Activated naive CD8-positive, alpha-beta T cell treated with anti-CD3 and anti-CD28 coated beads, Interleukin-2, amount 10 ng/mL, durations not matched to agents 7 days and 5 days (primary cell): ENCODE results near the gene PLA2G4A. TPM values are rescaled to one million over a fixed set of nuclear protein-coding genes. Genes with fewer than 3 reads are reported as not detected.
"Not testable (repeated sequence)": the region's sequence is repeated elsewhere in the genome, so short reads cannot be mapped to it uniquely, and the experiment has no call there.

Experiments used
- ATAC-seq: fragments of 150-1000 bp; cut with Tn5 transposase; one replicate; pipeline ENCODE4 v1.10.0; 2021; ENCODE audit warnings: low read depth, moderate library complexity
- POLR2A ChIA-PET: fragments of 350-600 bp; sonication (Branson Sonifier 250); formaldehyde crosslinking; loops from one replicate; lab custom pipeline; 2021; ENCODE audit warnings: antibody characterized with exemption; lab: Charles Lee
- DNase-seq: peaks from one replicate; pipeline ENCODE4 v3.0.0; 2021
- H3K27ac Mint-ChIP-seq: one replicate; pipeline ENCODE4 v1.8.0; 2022; ENCODE audit warnings: mild to moderate bottlenecking, mixed read lengths
- H3K27me3 Mint-ChIP-seq: one replicate; pipeline ENCODE4 v1.8.0; 2022; ENCODE audit warnings: mild to moderate bottlenecking, moderate library complexity, mixed read lengths
- H3K36me3 Mint-ChIP-seq: one replicate; pipeline ENCODE4 v1.8.0; 2021; ENCODE audit warnings: mild to moderate bottlenecking, mixed read lengths
- H3K4me1 Mint-ChIP-seq: one replicate; pipeline ENCODE4 v1.8.0; 2021; ENCODE audit warnings: mixed read lengths
- H3K4me3 Mint-ChIP-seq: one replicate; pipeline ENCODE4 v1.8.0; 2022; ENCODE audit warnings: mild to moderate bottlenecking, moderate library complexity, mixed read lengths
- H3K9me3 Mint-ChIP-seq: one replicate; pipeline ENCODE4 v1.8.0; 2021; ENCODE audit warnings: mixed read lengths
- total RNA-seq, 2 experiments: library from RNA; stranded (reverse); gene quantifications; one replicate each; pipeline ENCODE4 v1.2.3, GENCODE V29; 2021

Gene PLA2G4A
- total RNA-seq, 2 experiments from 2014 or later: 0.19 to 0.28 TPM

DNA sequence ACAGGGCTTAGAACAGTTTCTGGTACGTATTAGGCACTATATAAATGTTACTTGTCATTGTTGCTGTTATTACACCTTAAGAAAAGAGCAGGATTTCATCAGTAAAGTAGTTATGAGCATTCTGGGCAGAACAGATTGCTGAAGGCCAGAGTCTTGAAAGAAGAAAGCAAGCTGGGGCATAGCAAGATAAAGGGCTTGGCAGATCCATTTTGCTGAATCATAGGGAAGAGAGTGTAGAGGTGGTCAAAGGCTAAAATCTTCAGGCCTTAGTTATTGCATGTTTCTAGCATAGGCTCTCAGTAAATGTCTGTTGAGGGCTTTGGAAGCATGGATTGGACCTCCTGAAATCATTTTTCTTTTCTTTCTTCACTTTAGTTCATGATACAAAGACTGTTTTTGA lies 67.5 kb downstream of the PLA2G4A start:
- no peak overlapping the region for H3K27ac Mint-ChIP-seq
- no peak for ATAC-seq
- no peak for DNase-seq
- POLR2A ChIA-PET: no interaction called here
- H3K9me3 Mint-ChIP-seq: no peaks in the 10 kb centered on the region
- no peaks in the 10 kb centered on the region for H3K36me3 Mint-ChIP-seq
- H3K27me3 Mint-ChIP-seq: no peaks in the 10 kb centered on the region
- H3K4me1 Mint-ChIP-seq: no peaks in the 10 kb centered on the region
- no peak overlapping the region for H3K4me3 Mint-ChIP-seq

DNA sequence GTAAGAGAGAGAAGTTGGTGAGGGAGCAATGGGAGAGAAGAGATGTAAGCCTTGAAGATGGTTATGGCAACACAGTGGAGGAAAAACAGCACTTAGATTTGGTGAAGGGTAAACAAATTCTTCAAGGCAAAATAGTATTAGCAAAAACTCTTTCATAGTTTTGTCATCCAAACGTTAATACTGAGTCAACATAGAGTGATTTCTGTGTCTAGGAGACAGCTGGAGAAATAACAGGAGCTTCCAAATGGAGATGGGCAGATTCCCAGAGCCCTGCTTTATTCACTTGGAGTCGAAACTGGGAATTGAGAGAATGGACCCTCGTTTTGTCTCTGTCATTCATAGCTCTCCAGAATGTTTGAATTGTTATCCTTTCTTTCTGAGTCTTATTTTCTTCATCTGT lies 68.3 kb downstream of the PLA2G4A start:
- Mint-ChIP-seq H3K36me3 (no peaks in the 10 kb centered on the region), H3K4me3 (no peak overlapping the region), H3K4me1 (no peaks in the 10 kb centered on the region), H3K27ac (no peak overlapping the region), H3K9me3 (no peaks in the 10 kb centered on the region), H3K27me3 (no peaks in the 10 kb centered on the region)
- DNase-seq: no peak
- ATAC-seq: no peak
- POLR2A ChIA-PET: no interaction called here

DNA sequence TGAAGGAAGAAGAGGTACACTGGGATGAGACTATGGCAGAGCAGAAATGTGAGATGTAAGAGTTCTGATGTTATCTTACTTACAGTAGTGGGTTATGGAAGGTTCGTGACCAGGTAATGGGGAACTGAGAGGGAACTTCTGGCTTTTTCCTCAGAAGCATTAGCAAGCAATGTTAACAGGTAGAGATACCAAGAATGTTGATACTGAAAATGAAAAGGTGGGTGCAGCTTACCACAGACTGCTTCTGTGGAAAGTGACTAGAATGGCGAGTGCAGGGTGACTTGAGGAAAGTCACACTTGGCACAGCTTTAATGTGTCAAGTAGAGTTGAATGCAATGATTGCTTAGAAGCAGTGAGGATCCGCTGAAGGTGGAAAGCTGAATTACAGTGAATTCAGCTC lies 70.8 kb downstream of the PLA2G4A start:
- POLR2A ChIA-PET: no interaction called here
- no peak overlapping the region for H3K27ac Mint-ChIP-seq
- no peak for DNase-seq
- ATAC-seq: no peak
- no peaks in the 10 kb centered on the region for H3K36me3 Mint-ChIP-seq
- H3K9me3 Mint-ChIP-seq: no peaks in the 10 kb centered on the region
- no peaks in the 10 kb centered on the region for H3K4me1 Mint-ChIP-seq
- H3K4me3 Mint-ChIP-seq: no peak overlapping the region
- no peaks in the 10 kb centered on the region for H3K27me3 Mint-ChIP-seq

DNA sequence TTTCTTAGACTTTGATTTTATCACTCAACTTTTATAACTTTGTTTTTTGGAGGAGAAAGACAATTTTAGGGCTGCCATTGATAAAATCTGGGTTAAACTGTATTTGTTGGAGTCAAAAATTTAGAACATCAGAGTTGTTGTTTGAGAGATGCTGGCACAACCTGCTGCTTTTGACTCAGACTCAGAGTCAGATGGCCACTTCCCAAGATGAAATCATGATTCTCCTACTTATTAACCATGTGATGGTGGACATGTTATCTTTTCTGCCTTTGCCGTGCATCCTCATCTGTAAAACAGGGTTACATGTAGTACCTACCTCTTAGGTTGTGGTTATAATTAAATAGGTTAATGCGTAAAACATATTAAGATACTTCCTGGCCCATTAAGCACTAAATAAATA lies 71.2 kb downstream of the PLA2G4A start:
- Mint-ChIP-seq H3K36me3 (no peaks in the 10 kb centered on the region), H3K27me3 (no peaks in the 10 kb centered on the region), H3K27ac (no peak overlapping the region), H3K9me3 (no peaks in the 10 kb centered on the region), H3K4me3 (no peak overlapping the region), H3K4me1 (no peaks in the 10 kb centered on the region)
- ATAC-seq (no peak), DNase-seq (no peak)
- POLR2A ChIA-PET: no interaction called here

DNA sequence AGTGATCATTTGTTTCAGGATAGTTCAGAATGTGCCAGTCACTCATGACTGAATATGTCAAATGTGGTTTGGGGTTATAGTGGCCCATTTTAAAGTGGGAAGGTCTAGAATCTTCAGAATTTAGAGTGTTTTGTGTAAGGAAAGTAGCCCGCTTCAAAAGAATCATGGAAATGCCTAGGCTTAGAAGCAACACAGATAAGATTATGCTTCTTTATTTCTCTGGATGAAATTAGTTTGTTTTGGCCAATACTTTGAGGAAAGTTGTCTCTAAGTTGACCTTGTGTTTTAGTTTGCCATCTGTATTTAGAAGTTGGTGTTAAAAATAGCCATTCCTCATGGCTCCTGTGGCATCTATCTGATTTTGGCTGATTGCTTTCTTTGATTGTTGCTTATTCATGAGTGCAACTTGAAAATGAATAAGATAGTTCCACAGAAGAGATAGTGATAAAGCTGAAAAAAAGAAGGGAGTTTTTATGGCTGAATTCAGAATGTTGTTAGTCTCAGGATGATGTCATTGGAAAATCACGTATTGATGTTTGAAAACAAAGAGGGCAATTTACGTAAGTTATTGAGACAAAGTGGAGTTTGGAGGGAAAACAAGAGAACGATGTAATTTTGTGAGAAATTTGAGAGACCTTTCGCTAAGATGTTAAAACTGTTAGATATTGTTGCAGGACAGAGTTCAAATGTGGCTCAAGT lies 71.9 kb downstream of the PLA2G4A start:
- Mint-ChIP-seq H3K27ac (no peak overlapping the region), H3K9me3 (no peaks in the 10 kb centered on the region), H3K4me3 (no peak overlapping the region), H3K36me3 (no peaks in the 10 kb centered on the region), H3K27me3 (no peaks in the 10 kb centered on the region), H3K4me1 (no peaks in the 10 kb centered on the region)
- POLR2A ChIA-PET: no interaction called here
- no peak for DNase-seq
- no peak for ATAC-seq

DNA sequence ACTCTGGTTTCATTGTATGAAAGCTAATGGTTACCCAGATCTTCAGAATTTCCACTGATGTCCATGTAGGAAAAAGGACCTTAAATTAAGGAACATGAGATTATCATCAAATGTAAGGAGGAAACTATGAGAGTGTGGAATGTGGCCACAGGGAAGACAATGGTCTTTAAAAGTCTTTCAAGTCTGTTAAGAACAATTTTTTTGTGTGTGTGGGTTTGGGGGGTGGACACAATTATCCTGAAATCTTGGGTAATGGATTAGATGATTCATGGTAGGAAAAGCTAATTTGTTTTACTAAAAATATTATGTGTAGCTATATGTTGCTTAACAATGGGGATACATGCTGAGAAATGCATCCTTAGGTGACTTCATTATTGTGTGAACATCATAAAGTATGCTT lies 72.9 kb downstream of the PLA2G4A start:
- ATAC-seq (no peak), DNase-seq (no peak)
- POLR2A ChIA-PET: no interaction called here
- Mint-ChIP-seq H3K4me1 (no peaks in the 10 kb centered on the region), H3K36me3 (no peaks in the 10 kb centered on the region), H3K27ac (no peak overlapping the region), H3K27me3 (no peaks in the 10 kb centered on the region), H3K4me3 (no peak overlapping the region), H3K9me3 (no peaks in the 10 kb centered on the region)

DNA sequence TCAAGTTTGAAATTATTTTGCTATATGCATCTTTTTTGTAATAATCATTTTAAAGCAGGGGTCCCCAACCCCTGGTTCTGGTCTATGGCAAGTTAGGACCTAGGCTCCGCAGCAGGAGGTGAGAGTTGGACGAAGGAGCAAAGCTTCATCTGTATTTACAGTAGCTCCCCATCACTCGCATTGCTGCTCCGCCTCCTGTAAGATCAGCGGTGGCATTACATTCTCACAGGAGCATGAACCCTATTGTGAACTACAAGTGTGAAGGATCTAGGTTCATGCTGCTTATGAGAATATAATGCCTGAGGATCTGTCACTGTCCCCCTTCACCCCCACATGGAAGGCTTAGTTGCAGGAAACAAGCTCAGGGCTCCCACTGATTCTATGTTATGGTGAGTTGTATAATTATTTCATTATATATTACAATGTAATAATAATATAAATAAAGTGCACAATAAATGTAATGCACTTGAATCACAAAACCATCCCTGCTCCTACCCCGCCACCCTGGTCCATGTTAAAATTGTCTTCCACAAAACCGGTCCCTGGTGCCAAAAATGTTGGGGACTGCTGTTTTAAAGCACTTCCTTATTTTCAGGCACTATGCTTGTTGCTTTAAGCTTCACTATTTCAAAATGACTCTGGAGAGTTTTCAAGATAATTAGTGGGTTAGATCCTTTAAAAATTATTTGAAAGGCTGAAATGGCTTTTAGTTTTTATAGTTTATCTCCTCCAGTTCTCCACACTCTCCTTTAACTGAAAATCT lies 74.8 kb downstream of the PLA2G4A start:
- ATAC-seq (no peak), DNase-seq (no peak)
- no peaks in the 10 kb centered on the region for H3K9me3 Mint-ChIP-seq
- H3K4me3 Mint-ChIP-seq: no peak overlapping the region
- no peaks in the 10 kb centered on the region for H3K4me1 Mint-ChIP-seq
- H3K27me3 Mint-ChIP-seq: no peaks in the 10 kb centered on the region
- POLR2A ChIA-PET: no interaction called here
- H3K36me3 Mint-ChIP-seq: no peaks in the 10 kb centered on the region
- H3K27ac Mint-ChIP-seq: no peak overlapping the region

DNA sequence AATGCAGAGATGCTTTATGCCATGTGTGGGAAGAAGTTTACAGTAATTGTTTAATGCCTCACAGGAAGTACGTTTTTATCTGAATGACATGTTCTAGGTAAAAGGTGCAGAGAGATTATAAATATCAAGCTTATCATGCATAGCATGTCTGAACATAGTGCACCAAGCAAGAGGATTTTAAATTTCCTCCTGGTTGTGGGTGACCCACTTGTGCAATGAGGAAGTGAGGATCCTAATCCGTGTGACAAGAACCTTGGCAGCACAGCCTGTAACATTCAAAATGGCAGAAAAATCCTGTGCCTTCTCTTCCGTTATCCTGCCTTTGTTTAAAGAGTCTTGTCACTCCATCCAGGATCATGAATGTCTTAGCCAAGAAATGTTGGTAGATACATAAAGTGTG lies 75.6 kb downstream of the PLA2G4A start:
- DNase-seq (no peak), ATAC-seq (no peak)
- POLR2A ChIA-PET: no interaction called here
- Mint-ChIP-seq H3K4me3 (no peak overlapping the region), H3K36me3 (no peaks in the 10 kb centered on the region), H3K9me3 (no peaks in the 10 kb centered on the region), H3K27ac (no peak overlapping the region), H3K27me3 (no peaks in the 10 kb centered on the region), H3K4me1 (no peaks in the 10 kb centered on the region)

DNA sequence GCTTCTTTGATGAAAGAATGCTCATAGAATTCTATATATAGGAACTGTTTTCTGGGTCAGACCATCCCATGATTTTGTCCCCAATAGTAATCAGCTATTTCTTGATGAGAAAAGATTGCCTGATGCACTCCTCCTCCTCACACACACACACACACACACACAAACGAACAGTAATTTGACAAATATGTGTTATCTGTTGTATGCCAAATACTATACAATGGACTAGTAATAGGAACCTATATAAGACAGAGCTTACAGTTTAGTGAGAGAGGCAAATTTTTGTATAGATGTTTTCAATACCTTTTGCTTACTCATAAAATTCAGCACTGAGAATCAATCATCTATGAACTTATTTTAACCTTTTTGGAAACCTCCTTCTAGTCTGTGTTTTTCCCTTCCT lies 76.8 kb downstream of the PLA2G4A start:
- DNase-seq: no peak
- no peaks in the 10 kb centered on the region for H3K4me1 Mint-ChIP-seq
- H3K27me3 Mint-ChIP-seq: no peaks in the 10 kb centered on the region
- POLR2A ChIA-PET: no interaction called here
- no peaks in the 10 kb centered on the region for H3K36me3 Mint-ChIP-seq
- no peak overlapping the region for H3K4me3 Mint-ChIP-seq
- H3K27ac Mint-ChIP-seq: no peak overlapping the region
- ATAC-seq: no peak
- H3K9me3 Mint-ChIP-seq: no peaks in the 10 kb centered on the region

DNA sequence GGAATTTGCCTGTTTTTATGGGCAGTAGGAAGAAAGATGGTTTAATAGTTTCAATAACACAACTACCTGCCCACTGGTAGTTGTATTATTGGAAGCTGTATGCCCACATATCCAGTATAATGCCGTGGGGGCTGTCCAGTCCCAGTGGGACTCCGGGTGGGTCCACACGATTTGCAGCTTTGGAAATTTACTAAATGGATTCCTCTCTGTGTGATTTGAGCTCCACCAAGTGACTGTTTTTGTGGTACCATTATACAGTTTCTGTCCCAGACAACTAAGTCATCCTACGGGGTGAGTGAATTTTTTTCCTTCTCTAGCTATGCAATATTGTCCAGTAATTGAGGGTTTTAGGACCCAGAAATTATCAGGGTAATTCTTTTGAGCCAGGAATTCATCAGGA lies 86.8 kb downstream of the PLA2G4A start:
- Mint-ChIP-seq H3K4me1 (no peaks in the 10 kb centered on the region), H3K4me3 (no peak overlapping the region), H3K9me3 (no peaks in the 10 kb centered on the region), H3K36me3 (no peaks in the 10 kb centered on the region), H3K27me3 (no peaks in the 10 kb centered on the region), H3K27ac (no peak overlapping the region)
- ATAC-seq (no peak), DNase-seq (no peak)
- POLR2A ChIA-PET: no interaction called here

DNA sequence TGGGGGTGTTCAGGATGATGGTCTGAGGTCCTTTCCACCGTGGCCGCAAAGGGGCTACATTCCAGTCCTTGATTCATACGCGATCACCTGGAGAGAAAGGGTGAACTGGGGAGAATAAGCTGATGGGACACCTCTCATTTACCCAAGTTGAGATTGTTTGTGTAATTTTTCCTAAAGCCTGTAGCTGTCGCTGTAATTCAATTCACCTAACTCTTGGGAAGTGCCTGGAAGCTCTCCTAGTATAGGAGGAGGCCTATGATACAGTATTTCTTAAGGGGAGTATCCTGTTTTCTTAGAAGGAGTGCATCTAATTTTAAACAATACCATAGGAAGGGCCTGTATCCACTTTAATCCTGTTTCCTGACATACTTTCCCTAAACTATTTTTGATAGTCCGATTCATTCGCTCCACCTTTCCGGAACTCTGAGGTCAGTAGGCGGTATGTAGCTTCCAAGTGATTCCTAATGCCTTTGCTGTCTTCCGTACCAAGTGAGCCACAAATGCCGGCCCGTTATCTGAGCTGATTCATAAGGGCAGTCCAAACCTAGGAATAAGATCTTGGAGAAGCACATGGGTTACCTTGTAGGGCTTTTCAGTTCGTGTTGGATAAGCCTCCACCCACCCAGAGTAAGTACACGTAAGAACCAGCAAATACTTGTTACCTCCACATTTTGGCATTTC lies 88.5 kb downstream of the PLA2G4A start:
- DNase-seq, H3K27ac Mint-ChIP-seq, H3K36me3 Mint-ChIP-seq, H3K4me1 Mint-ChIP-seq, H3K27me3 Mint-ChIP-seq, H3K4me3 Mint-ChIP-seq, H3K9me3 Mint-ChIP-seq, ATAC-seq, POLR2A ChIA-PET: not testable (repeated sequence)

DNA sequence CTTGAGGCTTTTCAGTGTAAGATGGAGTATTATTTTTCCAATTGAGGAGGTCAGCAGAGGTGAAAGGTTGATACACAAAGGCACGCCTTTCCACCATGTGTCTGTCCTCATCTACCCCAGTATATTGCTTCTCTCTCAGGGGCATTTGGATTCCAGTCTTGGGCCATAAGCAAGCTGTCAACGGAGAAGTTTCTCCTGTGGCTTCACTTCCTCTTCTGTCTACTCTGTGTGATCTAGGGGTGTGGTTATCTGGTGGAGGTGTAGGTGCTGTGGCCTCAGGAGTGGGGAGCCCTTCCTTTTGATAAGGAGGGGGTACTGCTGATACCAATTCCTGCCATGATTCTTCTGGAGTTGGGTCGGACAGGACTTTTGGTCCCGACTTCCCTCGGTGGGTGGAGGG lies 92.6 kb downstream of the PLA2G4A start:
- H3K9me3 Mint-ChIP-seq, H3K27ac Mint-ChIP-seq, H3K27me3 Mint-ChIP-seq, H3K36me3 Mint-ChIP-seq, POLR2A ChIA-PET, H3K4me1 Mint-ChIP-seq, DNase-seq, ATAC-seq, H3K4me3 Mint-ChIP-seq: not testable (repeated sequence)

DNA sequence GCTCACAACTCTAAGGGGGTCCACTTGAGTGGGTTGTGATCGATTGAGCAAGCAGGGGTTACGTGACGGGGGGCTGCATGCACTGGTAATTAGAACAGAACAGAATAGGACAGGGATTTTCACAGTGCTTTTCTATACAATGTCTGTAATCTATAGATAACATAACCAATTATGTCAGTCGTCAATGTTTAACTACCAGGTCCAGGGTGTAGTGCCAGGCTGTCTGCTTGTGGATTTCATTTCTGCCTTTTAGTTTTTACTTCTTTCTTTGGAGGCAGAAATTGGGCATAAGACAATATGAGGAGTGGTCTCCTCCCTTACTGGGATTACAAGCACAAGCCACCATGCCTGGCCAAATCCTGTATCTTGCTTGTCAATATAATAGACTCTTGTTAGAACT lies 94.1 kb downstream of the PLA2G4A start:
- H3K4me1 Mint-ChIP-seq, H3K36me3 Mint-ChIP-seq, POLR2A ChIA-PET, DNase-seq, H3K4me3 Mint-ChIP-seq, H3K27ac Mint-ChIP-seq, H3K9me3 Mint-ChIP-seq, ATAC-seq, H3K27me3 Mint-ChIP-seq: not testable (repeated sequence)

DNA sequence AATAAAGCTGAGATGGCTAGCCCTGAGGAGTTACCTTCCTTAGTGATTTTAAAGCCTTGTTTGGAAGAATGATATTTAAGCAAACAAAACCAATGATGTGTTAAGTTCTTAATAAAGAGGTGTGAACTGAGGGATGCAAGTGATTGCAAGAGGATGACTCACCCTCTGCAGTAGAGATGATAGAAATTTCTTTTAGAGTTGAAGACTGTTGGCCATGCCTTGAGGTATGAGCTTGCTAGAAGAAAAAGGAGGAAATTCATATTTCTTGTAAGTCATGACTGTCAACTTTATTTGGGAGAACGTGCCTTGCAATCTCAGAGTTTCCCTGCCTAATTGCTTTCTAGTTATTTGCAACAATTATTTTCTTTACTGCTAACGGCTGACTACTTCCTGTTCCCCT lies 94.7 kb downstream of the PLA2G4A start:
- Mint-ChIP-seq H3K9me3 (peaks cover 4% of the 10 kb centered on the region), H3K27me3 (no peaks in the 10 kb centered on the region), H3K4me1 (no peaks in the 10 kb centered on the region), H3K27ac (no peak overlapping the region), H3K36me3 (no peaks in the 10 kb centered on the region), H3K4me3 (no peak overlapping the region)
- POLR2A ChIA-PET: no interaction called here
- ATAC-seq (no peak), DNase-seq (no peak)
